ENCODE data around the gene ADAM10.

ADAM10 gene

DNA sequence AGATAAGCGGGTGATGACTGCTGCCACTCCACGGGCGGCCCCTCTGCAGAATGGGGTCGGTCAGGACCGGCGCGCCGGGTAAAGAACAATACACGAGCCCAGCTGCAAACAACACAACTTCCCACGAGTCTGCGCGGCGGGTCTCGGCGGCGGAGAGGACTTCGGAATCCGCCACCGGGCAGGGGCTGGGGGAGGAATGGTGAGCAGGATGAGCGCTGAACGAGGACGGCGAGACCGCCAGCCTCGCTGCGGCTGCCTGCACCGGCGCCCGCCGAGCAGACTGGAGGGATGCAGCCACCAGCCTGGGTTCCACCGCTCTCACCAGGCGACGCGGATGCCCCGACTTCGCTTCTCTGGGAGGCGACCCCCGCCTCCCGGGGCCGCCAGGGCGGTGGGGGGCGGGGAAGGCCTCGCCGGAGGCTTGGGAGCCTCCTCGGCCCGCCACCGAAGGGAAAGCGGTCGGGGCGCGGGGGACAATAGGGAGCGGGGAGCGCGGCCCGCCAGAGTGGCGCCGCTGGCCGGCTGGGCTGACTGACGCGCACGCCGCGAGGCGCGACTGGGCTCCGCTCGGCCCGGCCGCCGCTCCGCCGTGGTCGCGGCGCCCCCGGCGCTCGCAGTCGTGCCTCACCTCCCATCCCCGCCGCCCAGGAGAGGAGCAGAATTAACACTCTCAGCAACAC is 515 bp downstream of the ADAM10 start:
- Histone ChIP-seq H3K4ac (ENCODE audit: low read depth, low read length) (peak overlapping the region; percentile 75), H3K23ac (ENCODE audit: low read length) (no peak overlapping the region), H2BK5ac (ENCODE audit: low read depth, low read length, poor library complexity) (peak overlapping the region; percentile 84), H3K27me3 (ENCODE audit: insufficient read depth, low read length) (no peaks in the 10 kb centered on the region), H3K36me3 (ENCODE audit: control insufficient read depth in 1 of 2, insufficient read depth in 2 of 2, low read length in 2 of 2) (no peaks in the 10 kb centered on the region), H3K18ac (ENCODE audit: low read length) (peak overlapping the region; percentile 95), H2BK12ac (ENCODE audit: low read length) (peak overlapping the region; percentile 33), H3K27ac (ENCODE audit: low read depth, low read length) (peak overlapping the region; percentile 90), H3K4me2 (ENCODE audit: low read length) (peak overlapping the region; percentile 86), H2AFZ (ENCODE audit: insufficient read depth, low read length, poor library complexity) (peak overlapping the region; percentile 72), H4K91ac (ENCODE audit: low read depth, low read length) (peak overlapping the region; percentile 89), H3K14ac (ENCODE audit: low read length) (peak overlapping the region; percentile 97), H3K9me3 (ENCODE audit: insufficient read depth, low read depth, low read length) (no peaks in the 10 kb centered on the region), H3K79me1 (ENCODE audit: low read length) (peaks cover 10% of the 10 kb centered on the region), H4K12ac (ENCODE audit: low read depth, low read length) (peak overlapping the region; percentile 79), H3K4me3 (ENCODE audit: low read depth, low read length) (peak overlapping the region; percentile 97), H2BK120ac (ENCODE audit: insufficient read depth, low read length, poor library complexity) (peak overlapping the region; percentile 79), H2AK5ac (ENCODE audit: low read length) (peak overlapping the region; percentile 27), H3K9ac (ENCODE audit: low read length) (peak overlapping the region; percentile 95), H3K79me2 (ENCODE audit: control insufficient read depth, insufficient read depth, low read length, poor library complexity) (peaks cover 19% of the 10 kb centered on the region), H4K8ac (ENCODE audit: low read depth, low read length) (peak overlapping the region; percentile 52), H3K4me1 (ENCODE audit: control insufficient read depth in 1 of 2, insufficient read depth in 2 of 2, low read length in 2 of 2) (peaks cover 0 to 1% of the 10 kb centered on the region in 2 experiments)
- peak; percentile 42 to 59 for DNase-seq
- no CpG with 5 or more reads among the region's 81 CpGs for WGBS (ENCODE audit: extremely low coverage, insufficient coverage, insufficient read length)

DNA sequence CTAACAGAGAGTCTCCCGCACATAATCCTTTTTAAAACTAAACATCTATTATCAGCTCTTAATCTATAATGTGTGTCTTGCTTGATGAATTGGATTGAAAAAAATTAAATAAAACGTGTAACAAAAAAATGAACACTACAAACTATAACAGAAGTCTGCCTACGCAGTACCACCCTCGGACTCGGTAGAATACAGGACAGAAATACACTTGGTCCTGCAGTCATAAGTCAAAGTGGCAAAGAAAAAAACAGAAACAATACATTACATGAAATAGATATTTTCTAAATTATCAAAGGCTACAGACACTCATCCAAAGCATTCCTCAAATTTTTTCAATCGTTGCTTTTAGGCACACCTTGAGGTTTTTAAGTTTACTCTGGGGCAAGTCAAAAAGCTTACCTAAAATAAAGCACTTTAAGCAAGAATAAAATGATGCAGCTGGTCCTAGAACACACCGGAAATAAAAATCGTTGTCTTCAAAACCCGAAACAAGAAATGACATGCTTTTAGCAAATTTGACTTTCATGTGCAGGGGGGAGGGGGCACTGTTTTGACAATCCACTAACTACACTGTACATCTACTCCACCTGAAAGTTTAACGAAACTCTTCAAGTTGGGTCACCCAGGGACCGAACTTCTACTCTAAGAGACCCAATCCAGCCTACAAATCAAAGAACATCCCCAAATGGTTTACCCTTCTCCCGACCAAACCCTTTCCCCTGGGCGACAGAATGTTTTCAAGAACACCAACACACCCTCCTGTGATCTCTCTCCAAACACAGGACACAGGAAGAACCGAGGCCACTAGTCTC is 1.3 kb downstream of the ADAM10 start:
- peaks cover 0 to 1% of the 10 kb centered on the region in 2 experiments for H3K4me1 ChIP-seq (ENCODE audit: control insufficient read depth in 1 of 2, insufficient read depth in 2 of 2, low read length in 2 of 2)
- H3K18ac ChIP-seq (ENCODE audit: low read length), result peak overlapping the region; percentile 95
- H2BK12ac ChIP-seq (ENCODE audit: low read length), result peak overlapping the region; percentile 52
- peak overlapping the region; percentile 97 for H3K14ac ChIP-seq (ENCODE audit: low read length)
- H3K9ac ChIP-seq (ENCODE audit: low read length), result peak overlapping the region; percentile 95
- no peak overlapping the region for H2BK120ac ChIP-seq (ENCODE audit: insufficient read depth, low read length, poor library complexity)
- peak overlapping the region; percentile 89 for H4K91ac ChIP-seq (ENCODE audit: low read depth, low read length)
- no peak overlapping the region for H4K8ac ChIP-seq (ENCODE audit: low read depth, low read length)
- peak in 1 of 2 donors; percentile 36 for DNase-seq
- H4K12ac ChIP-seq (ENCODE audit: low read depth, low read length), result no peak overlapping the region
- peak overlapping the region; percentile 97 for H3K4me3 ChIP-seq (ENCODE audit: low read depth, low read length)
- WGBS (ENCODE audit: extremely low coverage, insufficient coverage, insufficient read length), result no CpG with 5 or more reads among the region's 14 CpGs
- H2AFZ ChIP-seq (ENCODE audit: insufficient read depth, low read length, poor library complexity), result no peak overlapping the region
- no peak overlapping the region for H3K23ac ChIP-seq (ENCODE audit: low read length)
- no peaks in the 10 kb centered on the region for H3K9me3 ChIP-seq (ENCODE audit: insufficient read depth, low read depth, low read length)
- peak overlapping the region; percentile 84 for H2BK5ac ChIP-seq (ENCODE audit: low read depth, low read length, poor library complexity)
- peak overlapping the region; percentile 90 for H3K27ac ChIP-seq (ENCODE audit: low read depth, low read length)
- no peaks in the 10 kb centered on the region for H3K27me3 ChIP-seq (ENCODE audit: insufficient read depth, low read length)
- H3K79me1 ChIP-seq (ENCODE audit: low read length), result peaks cover 10% of the 10 kb centered on the region
- H3K79me2 ChIP-seq (ENCODE audit: control insufficient read depth, insufficient read depth, low read length, poor library complexity), result peaks cover 19% of the 10 kb centered on the region
- H3K36me3 ChIP-seq (ENCODE audit: control insufficient read depth in 1 of 2, insufficient read depth in 2 of 2, low read length in 2 of 2), result no peaks in the 10 kb centered on the region
- H3K4me2 ChIP-seq (ENCODE audit: low read length), result peak overlapping the region; percentile 86
- H2AK5ac ChIP-seq (ENCODE audit: low read length), result no peak overlapping the region
- H3K4ac ChIP-seq (ENCODE audit: low read depth, low read length), result peak overlapping the region; percentile 75

DNA sequence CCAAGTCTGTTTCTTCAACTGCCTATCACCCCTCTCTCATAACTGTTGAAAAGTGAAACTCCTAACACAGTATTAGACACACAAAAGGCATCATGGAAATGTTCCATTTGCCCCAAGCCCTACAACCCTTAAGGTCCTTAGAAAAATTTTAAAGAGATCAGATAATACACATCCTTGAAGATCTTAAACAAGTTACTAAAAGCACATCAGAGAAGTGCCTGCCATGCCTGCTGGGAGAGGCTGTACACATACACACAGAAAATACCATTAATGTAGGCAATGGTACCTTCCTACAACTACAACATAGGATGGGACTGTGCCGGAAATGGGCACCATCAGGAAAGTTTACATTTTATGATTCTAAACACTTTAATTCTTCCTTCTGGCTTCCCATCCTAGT is 3.3 kb downstream of the ADAM10 start:
- Histone ChIP-seq H2BK12ac (ENCODE audit: low read length) (no peak overlapping the region), H2AFZ (ENCODE audit: insufficient read depth, low read length, poor library complexity) (no peak overlapping the region), H2BK120ac (ENCODE audit: insufficient read depth, low read length, poor library complexity) (no peak overlapping the region), H3K9me3 (ENCODE audit: insufficient read depth, low read depth, low read length) (no peaks in the 10 kb centered on the region), H3K4me1 (ENCODE audit: control insufficient read depth in 1 of 2, insufficient read depth in 2 of 2, low read length in 2 of 2) (peaks cover 0 to 6% of the 10 kb centered on the region in 2 experiments), H3K79me1 (ENCODE audit: low read length) (peaks cover 10% of the 10 kb centered on the region), H3K36me3 (ENCODE audit: control insufficient read depth in 1 of 2, insufficient read depth in 2 of 2, low read length in 2 of 2) (no peaks in the 10 kb centered on the region), H4K8ac (ENCODE audit: low read depth, low read length) (no peak overlapping the region), H3K27me3 (ENCODE audit: insufficient read depth, low read length) (no peaks in the 10 kb centered on the region), H2AK5ac (ENCODE audit: low read length) (no peak overlapping the region), H3K4ac (ENCODE audit: low read depth, low read length) (peak overlapping the region; percentile 81), H2BK5ac (ENCODE audit: low read depth, low read length, poor library complexity) (no peak overlapping the region), H4K12ac (ENCODE audit: low read depth, low read length) (no peak overlapping the region), H3K23ac (ENCODE audit: low read length) (no peak overlapping the region), H3K4me3 (ENCODE audit: low read depth, low read length) (no peak overlapping the region), H3K27ac (ENCODE audit: low read depth, low read length) (no peak overlapping the region), H3K4me2 (ENCODE audit: low read length) (no peak overlapping the region), H4K91ac (ENCODE audit: low read depth, low read length) (no peak overlapping the region), H3K14ac (ENCODE audit: low read length) (no peak overlapping the region), H3K79me2 (ENCODE audit: control insufficient read depth, insufficient read depth, low read length, poor library complexity) (peaks cover 23% of the 10 kb centered on the region), H3K18ac (ENCODE audit: low read length) (no peak overlapping the region), H3K9ac (ENCODE audit: low read length) (no peak overlapping the region)
- WGBS (ENCODE audit: extremely low coverage, insufficient coverage, insufficient read length), result no CpG with 5 or more reads among the region's 1 CpG
- DNase-seq, result peak; percentile 45 to 76

DNA sequence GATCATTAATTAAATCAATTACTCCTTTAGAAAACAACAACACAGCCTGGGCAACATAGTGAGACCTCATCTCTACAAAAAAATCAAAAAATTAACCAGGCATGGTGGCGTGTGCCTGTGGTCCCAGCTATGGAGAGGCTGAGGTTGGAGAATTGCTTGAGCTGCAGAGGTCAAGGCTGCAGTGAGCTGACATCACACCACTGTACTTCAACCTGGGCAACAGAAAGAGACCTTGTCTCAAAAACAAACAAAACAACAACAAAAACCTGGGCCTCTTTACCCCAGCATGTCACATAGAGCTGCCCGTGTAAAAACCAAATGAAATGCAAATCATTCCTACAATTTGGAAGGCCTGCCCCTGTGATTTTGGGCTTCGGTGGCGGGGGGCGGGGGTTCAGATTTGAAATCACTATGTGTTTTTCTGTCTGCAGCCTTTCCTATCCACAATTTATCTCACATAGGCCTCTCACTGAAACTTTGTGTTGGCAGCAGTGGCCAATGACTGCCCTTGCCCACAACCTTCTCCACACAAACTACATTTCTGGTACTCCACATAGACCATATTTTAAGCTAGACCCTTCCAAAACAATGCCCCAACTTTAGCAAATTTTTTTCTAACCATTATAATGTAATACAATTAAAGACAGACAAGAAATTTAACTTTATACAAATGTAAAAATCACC is 6.5 kb downstream of the ADAM10 start:
- DNase-seq, result no peak

More for the DNA sequence above, 6.5 kb downstream of the ADAM10 start:
- Histone ChIP-seq H3K79me1 (ENCODE audit: low read length) (no peaks in the 10 kb centered on the region), H2BK120ac (ENCODE audit: insufficient read depth, low read length, poor library complexity) (no peak overlapping the region), H3K9ac (ENCODE audit: low read length) (no peak overlapping the region), H3K9me3 (ENCODE audit: insufficient read depth, low read depth, low read length) (no peaks in the 10 kb centered on the region), H3K27ac (ENCODE audit: low read depth, low read length) (no peak overlapping the region), H3K4me2 (ENCODE audit: low read length) (no peak overlapping the region), H2BK5ac (ENCODE audit: low read depth, low read length, poor library complexity) (no peak overlapping the region), H3K36me3 (ENCODE audit: control insufficient read depth in 1 of 2, insufficient read depth in 2 of 2, low read length in 2 of 2) (no peaks in the 10 kb centered on the region), H3K18ac (ENCODE audit: low read length) (no peak overlapping the region), H3K4me3 (ENCODE audit: low read depth, low read length) (no peak overlapping the region), H3K14ac (ENCODE audit: low read length) (no peak overlapping the region), H3K23ac (ENCODE audit: low read length) (no peak overlapping the region), H2BK12ac (ENCODE audit: low read length) (no peak overlapping the region), H2AK5ac (ENCODE audit: low read length) (no peak overlapping the region), H3K4ac (ENCODE audit: low read depth, low read length) (peak overlapping the region; percentile 74), H2AFZ (ENCODE audit: insufficient read depth, low read length, poor library complexity) (no peak overlapping the region), H3K4me1 (ENCODE audit: control insufficient read depth in 1 of 2, insufficient read depth in 2 of 2, low read length in 2 of 2) (peaks cover 0 to 6% of the 10 kb centered on the region in 2 experiments), H4K8ac (ENCODE audit: low read depth, low read length) (no peak overlapping the region), H4K91ac (ENCODE audit: low read depth, low read length) (no peak overlapping the region), H3K79me2 (ENCODE audit: control insufficient read depth, insufficient read depth, low read length, poor library complexity) (peaks cover 15% of the 10 kb centered on the region), H4K12ac (ENCODE audit: low read depth, low read length) (no peak overlapping the region), H3K27me3 (ENCODE audit: insufficient read depth, low read length) (no peaks in the 10 kb centered on the region)
- no CpG with 5 or more reads among the region's 5 CpGs for WGBS (ENCODE audit: extremely low coverage, insufficient coverage, insufficient read length)

Measured in trophoblast cell (in vitro differentiated cells and primary cell).